ENCODE results near the gene CAPN15. TPM values are rescaled to one million over a fixed set of nuclear protein-coding genes. Genes with fewer than 3 reads are reported as not detected.

CAPN15 gene
- total and polyA plus RNA-seq, 8 donors = 25.4 to 75.7 (median 40.3) TPM

DNA sequence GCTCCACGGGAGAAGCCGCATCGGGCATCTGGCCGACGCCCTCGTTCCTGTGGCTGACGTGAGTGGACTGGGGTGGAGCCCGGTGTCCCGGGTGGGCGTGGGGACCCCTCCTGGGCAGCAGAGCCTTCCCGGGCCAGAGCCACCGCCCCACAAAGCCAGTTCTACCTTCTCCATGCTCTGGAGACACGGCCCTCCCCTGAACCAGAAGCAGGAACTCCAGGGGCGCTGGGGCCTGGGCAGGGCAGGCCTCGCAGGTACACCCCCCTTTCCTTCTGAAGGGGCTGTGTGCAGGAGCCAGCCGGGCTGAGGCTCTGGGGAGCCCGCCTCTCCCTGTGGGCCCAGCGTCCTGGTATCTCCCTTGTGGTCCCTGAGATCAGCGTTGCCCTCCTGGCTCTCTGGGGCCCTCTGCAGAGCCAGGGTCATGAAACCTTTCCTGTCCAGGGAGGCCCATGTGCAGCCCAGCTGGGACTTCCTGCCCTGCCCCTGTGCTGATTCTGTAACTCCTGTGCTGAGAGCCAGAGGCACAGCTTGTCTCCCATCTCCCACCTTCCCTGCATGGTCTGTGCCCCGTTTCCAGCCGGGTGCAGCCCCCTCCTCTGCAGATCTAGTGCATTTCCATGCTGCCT is 48.8 kb downstream of the CAPN15 start:
- H3K27me3 ChIP-seq = no peaks in the 10 kb centered on the region
- intact Hi-C loops (cut with DNase I) = loop anchor here in 1 of 3 donors (5.0 kb wide), 1 partner anchor 86 kb away; no protein-coding TSS in a partner anchor
- no peak for DNase-seq
- no peaks in the 10 kb centered on the region for H3K9me3 ChIP-seq
- FAIRE-seq = no peak
- H3K36me3 ChIP-seq = peaks cover 0 to 7% (median 0%) of the 10 kb centered on the region in 3 donors
- ATAC-seq = no peak
- no peak overlapping the region for H3K27ac ChIP-seq
- H3K4me3 ChIP-seq = no peak overlapping the region
- H3K4me1 ChIP-seq = peaks cover 0 to 14% (median 7%) of the 10 kb centered on the region in 3 donors
- TF ChIP-seq, protein P1, sequence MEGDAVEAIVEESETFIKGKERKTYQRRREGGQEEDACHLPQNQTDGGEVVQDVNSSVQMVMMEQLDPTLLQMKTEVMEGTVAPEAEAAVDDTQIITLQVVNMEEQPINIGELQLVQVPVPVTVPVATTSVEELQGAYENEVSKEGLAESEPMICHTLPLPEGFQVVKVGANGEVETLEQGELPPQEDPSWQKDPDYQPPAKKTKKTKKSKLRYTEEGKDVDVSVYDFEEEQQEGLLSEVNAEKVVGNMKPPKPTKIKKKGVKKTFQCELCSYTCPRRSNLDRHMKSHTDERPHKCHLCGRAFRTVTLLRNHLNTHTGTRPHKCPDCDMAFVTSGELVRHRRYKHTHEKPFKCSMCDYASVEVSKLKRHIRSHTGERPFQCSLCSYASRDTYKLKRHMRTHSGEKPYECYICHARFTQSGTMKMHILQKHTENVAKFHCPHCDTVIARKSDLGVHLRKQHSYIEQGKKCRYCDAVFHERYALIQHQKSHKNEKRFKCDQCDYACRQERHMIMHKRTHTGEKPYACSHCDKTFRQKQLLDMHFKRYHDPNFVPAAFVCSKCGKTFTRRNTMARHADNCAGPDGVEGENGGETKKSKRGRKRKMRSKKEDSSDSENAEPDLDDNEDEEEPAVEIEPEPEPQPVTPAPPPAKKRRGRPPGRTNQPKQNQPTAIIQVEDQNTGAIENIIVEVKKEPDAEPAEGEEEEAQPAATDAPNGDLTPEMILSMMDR (IDR thresholded peaks at IDR 0.05) = no peak
- 88 to 91% methylated on average over 19 to 21 of the region's 21 CpGs for WGBS, 2 donors

DNA sequence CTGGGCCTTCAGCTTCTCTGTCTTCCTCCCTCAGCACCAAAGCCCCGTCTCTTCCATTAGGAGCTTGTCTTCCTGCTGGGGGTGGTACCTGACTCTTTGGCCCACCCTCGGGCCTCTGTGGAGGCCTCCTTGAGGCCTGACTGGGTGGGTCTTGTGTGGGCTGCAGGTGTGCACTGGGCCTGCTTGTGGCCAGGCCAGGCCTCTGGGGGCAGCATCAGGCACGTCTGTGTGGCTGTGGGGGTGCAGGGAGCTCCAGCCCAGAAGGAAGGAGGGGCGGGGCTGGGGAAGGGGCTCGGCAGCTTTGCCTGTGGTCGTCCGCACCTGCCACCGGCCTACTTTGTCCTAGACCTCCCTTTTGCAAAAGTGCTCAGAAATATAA is 49.3 kb downstream of the CAPN15 start:
- DNase-seq = no peak

DNA sequence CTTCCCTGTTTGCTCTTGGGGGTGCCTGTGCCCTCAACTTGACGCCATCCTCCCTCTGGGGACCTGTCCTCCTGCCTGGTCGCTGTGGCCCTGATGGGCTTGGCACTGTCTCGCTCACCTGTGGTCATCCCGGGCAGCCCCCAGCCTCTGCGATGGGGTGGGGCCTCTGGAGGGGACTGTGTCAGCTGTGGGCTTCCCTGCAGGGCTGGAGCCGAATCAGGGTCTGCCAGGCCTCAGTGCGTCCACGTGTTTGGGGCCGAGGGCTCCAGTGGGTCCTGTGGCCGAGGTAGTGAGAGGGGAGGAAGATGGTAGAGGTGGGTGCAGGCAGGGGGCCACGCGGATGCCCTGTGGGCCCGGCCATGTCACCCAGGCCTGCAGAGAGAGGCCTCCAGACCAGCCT is 50.3 kb downstream of the CAPN15 start:
- Histone ChIP-seq H3K9me3 (no peaks in the 10 kb centered on the region), H3K36me3 (peaks cover 0 to 7% (median 0%) of the 10 kb centered on the region in 3 donors), H3K27me3 (no peaks in the 10 kb centered on the region), H3K4me1 (peaks cover 0 to 19% (median 7%) of the 10 kb centered on the region in 3 donors), H3K4me3 (no peak overlapping the region), H3K27ac (no peak overlapping the region)
- DNase-seq (no peak), ATAC-seq (no peak), FAIRE-seq (no peak)
- TF ChIP-seq, protein P1 (IDR thresholded peaks at IDR 0.05) = no peak
- 90 to 92% methylated on average over 13 of the region's 13 CpGs for WGBS, 2 donors
- intact Hi-C loops (cut with DNase I) = loop anchor here in 1 of 3 donors (5.0 kb wide), 1 partner anchor 85 kb away; no protein-coding TSS in a partner anchor

More for the DNA sequence above, 49.3 kb downstream of the CAPN15 start:
- Histone ChIP-seq H3K27ac (no peak overlapping the region), H3K9me3 (no peaks in the 10 kb centered on the region), H3K27me3 (no peaks in the 10 kb centered on the region), H3K36me3 (peaks cover 0 to 7% (median 0%) of the 10 kb centered on the region in 3 donors), H3K4me1 (peaks cover 0 to 14% (median 7%) of the 10 kb centered on the region in 3 donors), H3K4me3 (no peak overlapping the region)
- TF ChIP-seq, protein P1 (IDR thresholded peaks at IDR 0.05) = no peak
- no peak for FAIRE-seq
- intact Hi-C loops (cut with DNase I) = loop anchor here in 1 of 3 donors (5.0 kb wide), 1 partner anchor 85 kb away; no protein-coding TSS in a partner anchor
- WGBS, 2 donors = 73 to 78% methylated on average over 8 of the region's 8 CpGs
- ATAC-seq = no peak

DNA sequence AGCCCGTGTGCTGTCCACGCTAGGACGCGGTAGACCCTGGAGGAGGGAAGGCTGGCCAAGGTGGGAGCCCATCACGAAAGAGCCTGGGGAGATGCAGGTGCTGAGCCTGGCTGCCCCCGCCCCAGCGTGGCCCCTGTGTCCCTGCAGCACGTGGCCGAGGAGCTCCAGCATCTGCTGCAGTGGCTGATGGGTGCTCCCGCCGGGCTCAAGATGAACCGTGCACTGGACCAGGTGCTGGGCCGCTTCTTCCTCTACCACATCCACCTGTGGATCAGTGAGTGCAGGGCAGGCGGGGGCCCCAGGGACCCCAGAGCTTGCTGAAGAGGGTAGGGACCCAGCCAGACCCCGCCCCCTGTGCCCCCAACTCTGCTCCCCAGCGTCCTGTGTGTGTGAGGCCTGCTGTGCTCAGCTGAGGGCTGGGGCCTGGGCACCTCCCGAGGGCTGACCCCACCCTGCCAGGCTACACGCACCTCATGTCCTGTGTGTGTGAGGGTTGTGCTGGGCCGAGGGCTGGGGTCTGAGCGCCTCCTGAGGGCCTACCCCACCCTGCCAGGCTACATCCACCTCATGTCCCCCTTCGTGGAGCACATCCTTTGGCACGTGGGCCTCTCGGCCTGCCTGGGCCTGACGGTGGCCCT is 50.8 kb downstream of the CAPN15 start:
- TF ChIP-seq, protein P1 (IDR thresholded peaks at IDR 0.05) = no peak
- Histone ChIP-seq H3K4me3 (no peak overlapping the region), H3K9me3 (no peaks in the 10 kb centered on the region), H3K36me3 (peaks cover 0 to 7% (median 0%) of the 10 kb centered on the region in 3 donors), H3K27ac (no peak overlapping the region), H3K4me1 (peaks cover 0 to 19% (median 11%) of the 10 kb centered on the region in 3 donors), H3K27me3 (no peaks in the 10 kb centered on the region)
- ATAC-seq = no peak
- intact Hi-C loops (cut with DNase I) = loop anchor here in 1 of 3 donors (5.0 kb wide), 1 partner anchor 84 kb away; no protein-coding TSS in a partner anchor
- FAIRE-seq = no peak
- peak in 1 of 6 donors; percentile 34 for DNase-seq
- WGBS, 2 donors = 85 to 90% methylated on average over 24 of the region's 24 CpGs

All from pancreas (tissue), 10 donors.